ENCODE data around the gene RNF157. TPM values are rescaled to one million over a fixed set of nuclear protein-coding genes. Genes with fewer than 3 reads are reported as not detected.

Gene RNF157
- total and polyA plus RNA-seq, 2 of the 13 experiments (the other 11 are each of a cell fraction or from before 2014, with no cell fraction given): 0.44 to 1.5 TPM

DNA sequence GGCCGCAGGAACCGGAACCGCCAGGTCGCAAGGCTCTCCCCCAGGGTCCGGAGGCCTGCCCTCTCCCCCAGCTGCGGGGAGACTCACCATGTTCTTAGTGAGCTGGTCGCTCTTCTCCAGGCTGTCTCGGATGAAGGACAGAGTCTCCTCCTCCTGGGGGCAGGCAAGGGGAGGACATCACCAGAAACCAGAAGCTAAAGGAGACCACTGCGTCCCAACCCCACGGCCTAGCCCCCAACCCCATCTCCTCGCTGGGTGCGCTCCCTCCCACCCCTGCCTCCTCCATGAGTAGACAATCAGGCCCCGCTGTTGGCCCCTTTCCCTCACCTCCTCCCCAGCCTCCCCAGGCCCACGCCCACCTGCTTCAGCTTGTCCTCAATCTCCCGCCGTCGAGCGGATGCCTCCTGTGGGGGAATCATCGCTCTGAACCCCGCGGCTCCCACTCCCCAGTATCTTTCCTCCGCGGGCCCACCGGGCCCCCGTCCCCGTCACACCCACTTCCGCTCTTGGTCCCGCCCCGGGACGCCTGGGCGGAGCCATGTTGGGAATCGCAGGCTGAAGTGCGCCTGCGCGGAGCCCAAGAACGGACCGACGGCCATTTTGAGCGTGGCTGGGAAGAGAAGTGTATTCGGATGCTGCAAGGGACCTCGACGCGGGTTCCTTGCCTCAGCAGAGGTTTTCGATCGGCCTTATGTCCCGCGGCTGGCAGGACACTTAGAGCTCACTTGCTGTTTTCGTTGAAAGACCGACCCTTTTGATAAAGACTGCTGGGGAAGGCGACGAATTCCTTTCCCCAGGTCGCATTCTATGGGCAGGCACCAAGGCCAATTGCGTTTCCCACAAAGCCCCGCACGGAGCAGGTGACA, 136.8 kb downstream of the RNF157 start, which contains the start of gene EXOC7 (continued):
- TF ChIP-seq, protein P1, sequence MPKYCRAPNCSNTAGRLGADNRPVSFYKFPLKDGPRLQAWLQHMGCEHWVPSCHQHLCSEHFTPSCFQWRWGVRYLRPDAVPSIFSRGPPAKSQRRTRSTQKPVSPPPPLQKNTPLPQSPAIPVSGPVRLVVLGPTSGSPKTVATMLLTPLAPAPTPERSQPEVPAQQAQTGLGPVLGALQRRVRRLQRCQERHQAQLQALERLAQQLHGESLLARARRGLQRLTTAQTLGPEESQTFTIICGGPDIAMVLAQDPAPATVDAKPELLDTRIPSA (CRISPR knock-in tag; IDR thresholded peaks at IDR 0.05; ENCODE audit: borderline replicate concordance): no peak
- TF ChIP-seq HNRNPUL1 (IDR thresholded peaks at IDR 0.05; ENCODE audit: low read depth, low read length): no peak
- TF ChIP-seq HOXD1 (CRISPR knock-in tag; IDR thresholded peaks at IDR 0.05): no peak
- TF ChIP-seq ZNF616 (CRISPR knock-in tag; IDR thresholded peaks at IDR 0.05; ENCODE audit: low read depth): 0 out of 2 replicates have a peak, but pooled peaks have one; percentile 27
- no peak; the same call in none of the 2 replicates for TF ChIP-seq ESRRA (CRISPR knock-in tag; IDR thresholded peaks at IDR 0.05; ENCODE audit: low read depth)
- TF ChIP-seq ZNF33B (CRISPR knock-in tag; IDR thresholded peaks at IDR 0.05): peak; percentile 87; the same call in 1 of the 2 replicates
- TF ChIP-seq, protein P2, sequence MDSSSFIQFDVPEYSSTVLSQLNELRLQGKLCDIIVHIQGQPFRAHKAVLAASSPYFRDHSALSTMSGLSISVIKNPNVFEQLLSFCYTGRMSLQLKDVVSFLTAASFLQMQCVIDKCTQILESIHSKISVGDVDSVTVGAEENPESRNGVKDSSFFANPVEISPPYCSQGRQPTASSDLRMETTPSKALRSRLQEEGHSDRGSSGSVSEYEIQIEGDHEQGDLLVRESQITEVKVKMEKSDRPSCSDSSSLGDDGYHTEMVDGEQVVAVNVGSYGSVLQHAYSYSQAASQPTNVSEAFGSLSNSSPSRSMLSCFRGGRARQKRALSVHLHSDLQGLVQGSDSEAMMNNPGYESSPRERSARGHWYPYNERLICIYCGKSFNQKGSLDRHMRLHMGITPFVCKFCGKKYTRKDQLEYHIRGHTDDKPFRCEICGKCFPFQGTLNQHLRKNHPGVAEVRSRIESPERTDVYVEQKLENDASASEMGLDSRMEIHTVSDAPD (CRISPR knock-in tag; IDR thresholded peaks at IDR 0.05): no peak
- TF ChIP-seq CBX5 (CRISPR knock-in tag; IDR thresholded peaks at IDR 0.05; ENCODE audit: borderline replicate concordance): 0 out of 2 replicates have a peak, but pooled peaks have one; percentile 3
- TF ChIP-seq PPARG (CRISPR knock-in tag; conservative IDR thresholded peaks at IDR 0.05): no peak
- TF ChIP-seq ZNF674 (CRISPR knock-in tag; IDR thresholded peaks at IDR 0.05; ENCODE audit: low read depth): no peak
- no peak for TF ChIP-seq MLLT10 (CRISPR knock-in tag; IDR thresholded peaks at IDR 0.05)
- no peak for TF ChIP-seq RBAK (CRISPR knock-in tag; IDR thresholded peaks at IDR 0.05)
- TF ChIP-seq ZNF572 (CRISPR knock-in tag; IDR thresholded peaks at IDR 0.05): peak; percentile 87
- TF ChIP-seq ZNF546 (CRISPR knock-in tag; conservative IDR thresholded peaks at IDR 0.05): 0 out of 2 replicates have a peak, but pooled peaks have one; percentile 39
- no peak for TF ChIP-seq ZFP1 (CRISPR knock-in tag; IDR thresholded peaks at IDR 0.05)
- peak; percentile 51; the same call in 1 of the 2 replicates for TF ChIP-seq GATAD2A (CRISPR knock-in tag; IDR thresholded peaks at IDR 0.05)
- TF ChIP-seq FOXK2 (IDR thresholded peaks at IDR 0.05): no peak
- peak; percentile 75; the same call in 2 of the 3 replicates for TF ChIP-seq MXI1 (IDR thresholded peaks at IDR 0.05; ENCODE audit: borderline replicate concordance, low read depth, low read length)
- no peak for TF ChIP-seq RAD51 (IDR thresholded peaks at IDR 0.05; ENCODE audit: borderline replicate concordance)
- peak; percentile 56 for TF ChIP-seq ELF3 (CRISPR knock-in tag; IDR thresholded peaks at IDR 0.05)
- TF ChIP-seq ERF (CRISPR knock-in tag; IDR thresholded peaks at IDR 0.05): peak; percentile 34
- peak; percentile 84 for TF ChIP-seq FOXC1 (CRISPR knock-in tag; IDR thresholded peaks at IDR 0.05; ENCODE audit: borderline replicate concordance)
- TF ChIP-seq, protein P3, sequence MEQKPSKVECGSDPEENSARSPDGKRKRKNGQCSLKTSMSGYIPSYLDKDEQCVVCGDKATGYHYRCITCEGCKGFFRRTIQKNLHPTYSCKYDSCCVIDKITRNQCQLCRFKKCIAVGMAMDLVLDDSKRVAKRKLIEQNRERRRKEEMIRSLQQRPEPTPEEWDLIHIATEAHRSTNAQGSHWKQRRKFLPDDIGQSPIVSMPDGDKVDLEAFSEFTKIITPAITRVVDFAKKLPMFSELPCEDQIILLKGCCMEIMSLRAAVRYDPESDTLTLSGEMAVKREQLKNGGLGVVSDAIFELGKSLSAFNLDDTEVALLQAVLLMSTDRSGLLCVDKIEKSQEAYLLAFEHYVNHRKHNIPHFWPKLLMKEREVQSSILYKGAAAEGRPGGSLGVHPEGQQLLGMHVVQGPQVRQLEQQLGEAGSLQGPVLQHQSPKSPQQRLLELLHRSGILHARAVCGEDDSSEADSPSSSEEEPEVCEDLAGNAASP (CRISPR knock-in tag; IDR thresholded peaks at IDR 0.05; ENCODE audit: borderline replicate concordance): peak; percentile 9; the same call in 1 of the 2 replicates
- TF ChIP-seq ZNF160 (CRISPR knock-in tag; IDR thresholded peaks at IDR 0.05): no peak; the same call in 1 of the 2 replicates
- TF ChIP-seq, protein P4, sequence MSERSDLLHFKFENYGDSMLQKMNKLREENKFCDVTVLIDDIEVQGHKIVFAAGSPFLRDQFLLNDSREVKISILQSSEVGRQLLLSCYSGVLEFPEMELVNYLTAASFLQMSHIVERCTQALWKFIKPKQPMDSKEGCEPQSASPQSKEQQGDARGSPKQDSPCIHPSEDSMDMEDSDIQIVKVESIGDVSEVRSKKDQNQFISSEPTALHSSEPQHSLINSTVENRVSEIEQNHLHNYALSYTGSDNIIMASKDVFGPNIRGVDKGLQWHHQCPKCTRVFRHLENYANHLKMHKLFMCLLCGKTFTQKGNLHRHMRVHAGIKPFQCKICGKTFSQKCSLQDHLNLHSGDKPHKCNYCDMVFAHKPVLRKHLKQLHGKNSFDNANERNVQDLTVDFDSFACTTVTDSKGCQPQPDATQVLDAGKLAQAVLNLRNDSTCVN (CRISPR knock-in tag; IDR thresholded peaks at IDR 0.05; ENCODE audit: borderline replicate concordance): no peak; the same call in none of the 2 replicates
- no peak for TF ChIP-seq ARNT (IDR thresholded peaks at IDR 0.05)
- TF ChIP-seq ATF7-NPFF (CRISPR knock-in tag; IDR thresholded peaks at IDR 0.05; ENCODE audit: low read depth): peak; percentile 85
